Osteoblast (primary cell): Measurements from ENCODE around the gene SESN2. TPM values are rescaled to one million over a fixed set of nuclear protein-coding genes. Genes with fewer than 3 reads are reported as not detected.

Experiments used
- DNase-seq: peaks from one replicate; pipeline ENCODE4 v3.0.0; 2011; ENCODE audit warnings: low spot score, mixed read lengths; ENCODE audit not compliant: insufficient read length; ENCODE audit errors: missing footprints
- H2AFZ ChIP-seq: 2 replicates; pipeline ENCODE4 v1.6.0; 2011; ENCODE audit warnings: mild to moderate bottlenecking, low read length
- H3K27ac ChIP-seq: 2 replicates; pipeline ENCODE4 v1.5.1; 2011; ENCODE audit warnings: mild to moderate bottlenecking, low read depth, low read length, moderate library complexity
- H3K27me3 ChIP-seq: 2 replicates; pipeline ENCODE4 v1.6.0; 2012; ENCODE audit warnings: mild to moderate bottlenecking, control low read depth, inconsistent platforms, low read length, moderate library complexity; ENCODE audit not compliant: insufficient read depth
- H3K36me3 ChIP-seq: 2 replicates; pipeline ENCODE4 v1.5.1; 2011; ENCODE audit warnings: mild to moderate bottlenecking, low read length, control low read depth, moderate library complexity; ENCODE audit not compliant: insufficient read depth
- H3K4me1 ChIP-seq: 2 replicates; pipeline ENCODE4 v1.5.1; 2011; ENCODE audit warnings: mild to moderate bottlenecking, low read length, control low read depth, moderate library complexity; ENCODE audit not compliant: insufficient read depth
- H3K4me2 ChIP-seq: 2 replicates; pipeline ENCODE4 v1.6.0; 2011; ENCODE audit warnings: mild to moderate bottlenecking, low read length; ENCODE audit not compliant: insufficient read depth
- H3K4me3 ChIP-seq: fragments of 200-600 bp; sonication (generic); 3 replicates; pipeline ENCODE4 v1.5.1; 2012; ENCODE audit warnings: mild to moderate bottlenecking, low read length, inconsistent platforms; ENCODE audit not compliant: insufficient read depth
- H3K79me2 ChIP-seq: 2 replicates; pipeline ENCODE4 v1.6.0; 2012; ENCODE audit warnings: mild to moderate bottlenecking, low read length, control low read depth, inconsistent platforms; ENCODE audit not compliant: insufficient read depth
- H3K9me3 ChIP-seq: 2 replicates; pipeline ENCODE4 v1.5.1; 2011; ENCODE audit warnings: low read depth, low read length, control low read depth
- H4K20me1 ChIP-seq: 2 replicates; pipeline ENCODE4 v1.6.0; 2012; ENCODE audit warnings: mild to moderate bottlenecking, low read length, control low read depth; ENCODE audit not compliant: insufficient read depth
- CTCF ChIP-seq: IDR thresholded peaks from 2 replicates; pipeline ENCODE4 v1.5.1; 2011; ENCODE audit warnings: mild to moderate bottlenecking, low read depth, low read length, moderate library complexity; ENCODE audit errors: extremely low read depth
- total RNA-seq: library from RNA; depleted of rRNA; stranded (reverse); fragments of >200 nt; gene quantifications from 2 replicates; pipeline ENCODE4 v1.2.3, GENCODE V29; 2012

SESN2 gene
- total RNA-seq, 1 donor: 59.7 TPM

DNA sequence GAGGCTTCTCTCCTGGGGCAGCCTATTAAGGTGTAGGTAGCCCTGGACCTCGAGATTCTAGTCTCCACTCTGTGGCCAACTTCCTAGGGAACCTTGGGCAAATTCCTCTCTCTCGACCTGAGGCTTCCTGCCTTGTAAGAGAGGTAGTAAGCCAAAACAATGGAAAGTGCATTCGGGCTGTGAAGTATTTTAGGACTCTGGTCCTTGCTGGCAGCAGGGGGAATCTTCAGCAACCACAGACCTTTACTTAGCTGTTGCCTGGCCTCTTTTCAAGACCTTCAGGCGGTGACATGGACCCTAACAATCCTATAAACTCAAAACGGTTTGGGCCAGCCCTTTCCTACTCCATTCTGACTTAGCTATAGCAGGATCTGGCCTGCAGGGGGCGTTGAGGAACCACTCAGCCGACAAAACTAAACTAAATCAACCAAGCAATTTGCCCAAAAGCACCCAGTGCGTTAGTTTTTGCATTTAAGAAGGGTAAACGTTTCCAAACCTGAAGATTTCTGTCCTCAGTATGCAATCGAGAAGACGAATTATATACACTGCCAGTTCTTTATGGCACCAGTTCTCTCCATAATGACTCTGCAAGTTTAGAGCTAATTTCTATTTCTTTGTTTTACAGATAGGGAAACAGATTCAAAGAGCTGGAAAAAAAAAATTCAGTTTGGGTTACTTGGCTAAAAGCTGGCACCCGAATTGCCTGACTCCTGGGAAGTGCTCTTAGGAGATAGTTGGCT, 10.9 kb upstream of the SESN2 start:
- DNase-seq: peak; percentile 75
- Histone ChIP-seq H3K4me1 (peaks cover 40% of the 10 kb centered on the region), H3K36me3 (no peaks in the 10 kb centered on the region), H3K4me3 (peak overlapping the region; percentile 27), H3K27ac (peak overlapping the region; percentile 66), H3K9me3 (no peaks in the 10 kb centered on the region), H3K4me2 (peak overlapping the region; percentile 96), H3K79me2 (no peaks in the 10 kb centered on the region), H4K20me1 (no peaks in the 10 kb centered on the region), H3K27me3 (no peaks in the 10 kb centered on the region), H2AFZ (peak overlapping the region; percentile 92)
- peak; percentile 98 for TF ChIP-seq CTCF

DNA sequence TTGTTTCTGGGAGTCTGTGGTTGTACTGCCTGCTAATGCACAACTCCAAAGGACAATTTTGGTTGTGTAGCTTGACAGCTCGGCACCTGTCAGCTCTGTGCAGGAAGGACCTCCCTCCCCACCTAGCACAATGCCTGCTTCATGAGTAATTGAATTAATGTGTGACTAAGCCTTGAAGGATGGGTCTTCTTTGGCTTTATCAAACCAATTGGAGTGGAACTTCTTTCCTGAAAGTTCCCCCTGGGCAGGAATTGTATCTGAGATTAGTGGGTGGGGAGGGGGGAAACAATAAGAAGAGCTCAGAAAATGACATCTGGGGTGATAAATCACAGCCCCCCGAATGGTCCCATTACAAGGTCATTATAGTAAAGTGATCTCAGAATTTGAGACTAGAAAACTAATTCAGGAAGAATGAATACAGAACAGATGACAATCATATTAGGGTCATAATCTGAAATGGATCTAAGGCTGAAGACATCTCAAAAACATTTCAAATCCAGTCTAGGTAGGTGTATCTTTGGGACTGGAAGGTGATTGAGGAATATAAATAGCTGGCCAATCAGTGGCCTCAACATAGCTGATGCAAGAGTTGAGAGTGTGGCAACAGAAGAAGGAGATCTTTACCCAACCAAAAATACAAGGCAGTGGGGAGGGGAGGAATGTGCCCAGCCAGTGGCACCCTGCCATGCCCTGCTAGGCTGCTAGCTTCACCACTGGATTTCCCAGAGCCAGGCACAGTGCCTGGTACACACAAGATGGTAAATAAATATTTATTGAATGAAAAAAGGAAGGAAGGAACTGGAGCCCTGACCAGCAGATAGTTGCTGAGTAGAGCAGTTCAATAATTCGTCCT, 10.1 kb upstream of the SESN2 start:
- H3K4me1 ChIP-seq: peaks cover 40% of the 10 kb centered on the region
- no peaks in the 10 kb centered on the region for H3K36me3 ChIP-seq
- H3K27ac ChIP-seq: peak overlapping the region; percentile 16
- peak overlapping the region; percentile 27 for H3K4me3 ChIP-seq
- H2AFZ ChIP-seq: peak overlapping the region; percentile 92
- H4K20me1 ChIP-seq: no peaks in the 10 kb centered on the region
- H3K9me3 ChIP-seq: no peaks in the 10 kb centered on the region
- peak; percentile 82 for DNase-seq
- H3K79me2 ChIP-seq: no peaks in the 10 kb centered on the region
- H3K27me3 ChIP-seq: no peaks in the 10 kb centered on the region
- no peak for TF ChIP-seq CTCF
- H3K4me2 ChIP-seq: peak overlapping the region; percentile 96

DNA sequence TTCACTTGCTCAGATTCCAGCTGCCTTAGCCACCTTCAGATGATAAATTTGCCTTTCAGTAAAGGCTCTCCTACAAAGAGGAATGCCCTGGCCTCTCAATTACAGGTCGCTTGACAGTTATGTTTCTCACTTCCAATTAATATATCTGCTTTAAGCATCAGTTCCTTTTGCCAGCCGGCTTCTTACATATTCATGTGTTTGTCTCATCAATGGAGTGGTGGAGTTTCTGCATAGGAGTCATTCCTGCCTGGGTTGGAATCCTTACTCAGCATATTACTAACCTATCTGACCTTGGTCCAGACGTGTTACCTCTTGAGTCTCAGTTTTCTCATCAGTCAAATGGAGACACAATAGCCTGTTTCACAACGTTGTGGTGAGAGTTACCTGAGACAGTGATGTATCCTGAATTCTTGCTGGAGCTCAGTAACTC, 9.4 kb upstream of the SESN2 start:
- no peak for TF ChIP-seq CTCF
- Histone ChIP-seq H3K27me3 (no peaks in the 10 kb centered on the region), H2AFZ (peak overlapping the region; percentile 32), H3K4me2 (peak overlapping the region; percentile 96), H3K4me1 (peaks cover 40% of the 10 kb centered on the region), H3K27ac (peak overlapping the region; percentile 16), H4K20me1 (no peaks in the 10 kb centered on the region), H3K9me3 (no peaks in the 10 kb centered on the region), H3K4me3 (no peak overlapping the region), H3K79me2 (no peaks in the 10 kb centered on the region), H3K36me3 (no peaks in the 10 kb centered on the region)
- no peak for DNase-seq
